ENCODE measurements around the gene NACC1. TPM values are rescaled to one million over a fixed set of nuclear protein-coding genes. Genes with fewer than 3 reads are reported as not detected.

NACC1 gene
- total and polyA plus RNA-seq, 2 donors, result 12.8 to 17.5 TPM

- Histone ChIP-seq H3K4me3 (ENCODE audit: low read length in 2 of 2) (peak overlapping the region; percentile 79 to 88), H3K27ac (ENCODE audit: low read depth in 1 of 2, low read length in 1 of 2) (peak overlapping the region in 1 of 2 donors; percentile 45), H3K4me1 (ENCODE audit: control insufficient read depth in 2 of 2, insufficient read depth in 2 of 2, low read length in 2 of 2) (peaks cover 14 to 36% of the 10 kb centered on the region in 2 donors), H3K27me3 (ENCODE audit: control insufficient read depth in 2 of 2, insufficient read depth in 1 of 2, low read length in 1 of 2) (no peaks in the 10 kb centered on the region), H3K36me3 (ENCODE audit: control insufficient read depth in 2 of 2, insufficient read depth in 2 of 2, low read length in 1 of 2) (peaks cover 7 to 10% of the 10 kb centered on the region in 2 donors), H3K9me3 (ENCODE audit: control insufficient read depth in 2 of 2, insufficient read depth in 1 of 2, low read length in 1 of 2) (no peaks in the 10 kb centered on the region)
- DNase-seq (ENCODE audit: low read depth in 6 of 9, low spot score in 9 of 9), result no peak
- WGBS, result 5% methylated on average over 18 of the region's 18 CpGs
Measured at GRCh38 chr19:13115936-13116281, 2.2 kb upstream of the NACC1 start.

GRCh38 chr19:13116282-13117175 lies 1.5 kb upstream of the NACC1 start, which contains the start of gene TRMT1:
Gene TRMT1 (minus strand): TSS chr19:13116740. CDS start chr19:13116399, 341 bp downstream.
- Histone ChIP-seq H3K4me3 (ENCODE audit: low read length in 2 of 2) (peak within 1 kb of the TSS; percentile 79 to 88), H3K36me3 (ENCODE audit: control insufficient read depth in 2 of 2, insufficient read depth in 2 of 2, low read length in 1 of 2) (peaks cover 10 to 11% of the 10 kb centered on the region in 2 donors), H3K27ac (ENCODE audit: low read depth in 1 of 2, low read length in 1 of 2) (peak within 1 kb of the TSS; percentile 70 to 81), H3K9me3 (ENCODE audit: control insufficient read depth in 2 of 2, insufficient read depth in 1 of 2, low read length in 1 of 2) (no peaks in the 10 kb centered on the region), H3K27me3 (ENCODE audit: control insufficient read depth in 2 of 2, insufficient read depth in 1 of 2, low read length in 1 of 2) (no peaks in the 10 kb centered on the region), H3K4me1 (ENCODE audit: control insufficient read depth in 2 of 2, insufficient read depth in 2 of 2, low read length in 2 of 2) (peaks cover 14 to 36% of the 10 kb centered on the region in 2 donors)
- DNase-seq (ENCODE audit: low read depth in 6 of 9, low spot score in 9 of 9), result peak; percentile 68 to 96 (median 86)
- WGBS, result under 1% methylated on average over 51 of the region's 51 CpGs

DNA sequence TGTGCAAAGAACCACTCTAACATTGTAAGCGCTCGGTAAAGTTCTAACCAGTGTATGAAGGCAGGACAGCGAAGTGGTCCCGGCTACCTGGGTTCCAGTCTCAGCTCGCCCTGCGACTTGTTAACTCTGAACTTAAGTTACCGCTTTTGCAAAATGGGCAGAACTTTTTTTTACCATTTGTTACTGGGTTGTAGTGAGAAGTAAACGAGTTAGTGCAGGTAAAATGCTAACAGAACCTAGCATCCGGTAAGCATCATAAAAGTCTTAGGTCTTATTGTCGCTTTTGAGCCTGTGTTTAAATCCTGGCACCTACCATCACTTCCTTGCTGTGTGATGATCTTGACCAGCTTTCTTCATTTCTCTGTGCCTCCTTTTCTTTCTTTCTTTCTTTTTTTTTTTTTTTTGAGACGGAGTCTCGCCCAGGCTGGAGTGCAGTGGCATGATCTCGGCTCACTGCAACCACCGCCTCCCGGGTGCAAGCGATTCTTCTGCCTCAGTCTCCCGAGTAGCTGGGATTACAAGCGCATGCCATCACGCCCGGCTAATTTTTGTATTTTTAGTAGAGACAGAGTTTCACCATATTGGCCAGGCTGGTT lies 790 bp upstream of the NACC1 start:
- Histone ChIP-seq H3K27me3 (ENCODE audit: control insufficient read depth in 2 of 2, insufficient read depth in 1 of 2, low read length in 1 of 2) (no peaks in the 10 kb centered on the region), H3K36me3 (ENCODE audit: control insufficient read depth in 2 of 2, insufficient read depth in 2 of 2, low read length in 1 of 2) (peaks cover 10 to 19% of the 10 kb centered on the region in 2 donors), H3K27ac (ENCODE audit: low read depth in 1 of 2, low read length in 1 of 2) (peak overlapping the region; percentile 70 to 81), H3K9me3 (ENCODE audit: control insufficient read depth in 2 of 2, insufficient read depth in 1 of 2, low read length in 1 of 2) (no peaks in the 10 kb centered on the region), H3K4me1 (ENCODE audit: control insufficient read depth in 2 of 2, insufficient read depth in 2 of 2, low read length in 2 of 2) (peaks cover 14 to 36% of the 10 kb centered on the region in 2 donors), H3K4me3 (ENCODE audit: low read length in 2 of 2) (peak overlapping the region; percentile 79 to 88)
- 21% methylated on average over 20 of the region's 20 CpGs for WGBS
- DNase-seq (ENCODE audit: low read depth in 6 of 9, low spot score in 9 of 9), result peak in 1 of 9 donors; percentile 65

DNA sequence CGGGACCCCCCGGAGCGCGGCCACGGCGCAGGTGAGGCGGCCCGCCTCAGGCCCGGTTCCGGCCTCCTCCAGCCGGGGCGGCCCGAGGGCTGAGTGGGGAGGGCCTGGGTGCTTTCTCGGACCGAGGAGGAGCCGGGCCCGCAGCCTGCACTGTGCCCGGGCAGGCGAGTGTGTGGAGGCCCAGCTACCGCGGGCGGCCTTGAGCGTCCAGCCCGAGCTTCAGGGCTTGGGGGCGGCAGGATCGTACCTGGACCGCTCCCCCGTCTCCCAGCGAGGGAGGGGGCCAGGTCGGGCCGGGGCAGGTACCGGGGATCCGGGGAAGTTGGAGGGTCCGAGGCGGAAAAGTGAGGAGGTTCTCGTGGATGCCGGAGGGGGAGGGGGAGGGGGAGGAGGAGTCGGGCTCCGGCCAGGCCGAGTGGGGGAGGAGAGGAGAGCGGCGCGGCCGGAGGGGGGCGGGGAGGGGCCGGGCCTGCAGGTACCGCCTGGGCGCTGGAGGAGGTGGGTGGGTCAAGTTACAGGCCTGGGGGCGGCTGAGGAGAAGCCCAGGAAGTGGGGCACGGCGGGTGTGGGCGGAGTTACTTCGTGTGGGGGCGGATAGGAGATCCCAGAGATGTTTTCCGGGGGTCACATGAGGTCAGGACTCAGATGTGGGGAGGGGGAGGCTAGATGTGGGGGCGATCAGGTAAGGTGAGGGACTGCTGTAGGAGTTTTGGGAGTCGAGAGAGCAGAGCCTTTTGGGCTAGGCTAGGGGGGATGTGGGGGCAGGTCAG lies 545 bp downstream of the NACC1 start:
- WGBS, result 1% methylated on average over 57 of the region's 57 CpGs
- Histone ChIP-seq H3K27ac (ENCODE audit: low read depth in 1 of 2, low read length in 1 of 2) (peak overlapping the region; percentile 37 to 40), H3K4me1 (ENCODE audit: control insufficient read depth in 2 of 2, insufficient read depth in 2 of 2, low read length in 2 of 2) (peaks cover 14 to 36% of the 10 kb centered on the region in 2 donors), H3K27me3 (ENCODE audit: control insufficient read depth in 2 of 2, insufficient read depth in 1 of 2, low read length in 1 of 2) (no peaks in the 10 kb centered on the region), H3K4me3 (ENCODE audit: low read length in 2 of 2) (peak overlapping the region; percentile 86 to 88), H3K9me3 (ENCODE audit: control insufficient read depth in 2 of 2, insufficient read depth in 1 of 2, low read length in 1 of 2) (no peaks in the 10 kb centered on the region), H3K36me3 (ENCODE audit: control insufficient read depth in 2 of 2, insufficient read depth in 2 of 2, low read length in 1 of 2) (peaks cover 3 to 17% of the 10 kb centered on the region in 2 donors)
- peak in 1 of 9 donors; percentile 57 for DNase-seq (ENCODE audit: low read depth in 6 of 9, low spot score in 9 of 9)

- no peaks in the 10 kb centered on the region for H3K9me3 ChIP-seq (ENCODE audit: control insufficient read depth in 2 of 2, insufficient read depth in 1 of 2, low read length in 1 of 2)
- peaks cover 14 to 36% of the 10 kb centered on the region in 2 donors for H3K4me1 ChIP-seq (ENCODE audit: control insufficient read depth in 2 of 2, insufficient read depth in 2 of 2, low read length in 2 of 2)
- H3K27ac ChIP-seq (ENCODE audit: low read depth in 1 of 2, low read length in 1 of 2), result no peak overlapping the region
Measured at GRCh38 chr19:13119627-13120026, 1.6 kb downstream of the NACC1 start.

DNA sequence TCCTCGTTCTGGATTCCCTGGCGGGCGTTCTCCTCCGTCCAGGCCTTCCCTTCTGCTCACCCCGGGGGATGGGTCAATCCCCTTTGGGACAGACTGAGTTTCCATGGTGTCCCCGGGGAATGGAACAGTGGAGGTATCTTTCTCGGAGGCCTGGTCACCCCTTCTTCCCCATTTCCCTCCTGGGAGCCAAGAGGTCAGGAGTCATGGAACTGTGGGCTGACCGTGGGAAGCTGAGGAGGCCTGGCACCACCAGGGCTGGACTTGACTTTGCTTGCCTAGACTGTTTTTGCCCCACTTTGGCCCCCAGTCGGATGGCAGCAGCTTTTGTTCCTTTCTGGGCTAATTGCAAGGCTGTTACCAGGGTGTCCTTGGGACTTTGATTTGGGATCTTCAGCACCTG lies 2.0 kb downstream of the NACC1 start:
- H3K27me3 ChIP-seq (ENCODE audit: control insufficient read depth in 2 of 2, insufficient read depth in 1 of 2, low read length in 1 of 2), result no peaks in the 10 kb centered on the region
- H3K9me3 ChIP-seq (ENCODE audit: control insufficient read depth in 2 of 2, insufficient read depth in 1 of 2, low read length in 1 of 2), result no peaks in the 10 kb centered on the region
- H3K4me3 ChIP-seq (ENCODE audit: low read length in 2 of 2), result no peak overlapping the region
- peaks cover 5 to 17% of the 10 kb centered on the region in 2 donors for H3K36me3 ChIP-seq (ENCODE audit: control insufficient read depth in 2 of 2, insufficient read depth in 2 of 2, low read length in 1 of 2)
- DNase-seq (ENCODE audit: low read depth in 6 of 9, low spot score in 9 of 9), result no peak
- H3K4me1 ChIP-seq (ENCODE audit: control insufficient read depth in 2 of 2, insufficient read depth in 2 of 2, low read length in 2 of 2), result peaks cover 14 to 36% of the 10 kb centered on the region in 2 donors
- WGBS, result 96% methylated on average over 9 of the region's 9 CpGs
- H3K27ac ChIP-seq (ENCODE audit: low read depth in 1 of 2, low read length in 1 of 2), result no peak overlapping the region

More at GRCh38 chr19:13119627-13120026, 1.6 kb downstream of the NACC1 start:
- Histone ChIP-seq H3K4me3 (ENCODE audit: low read length in 2 of 2) (no peak overlapping the region), H3K36me3 (ENCODE audit: control insufficient read depth in 2 of 2, insufficient read depth in 2 of 2, low read length in 1 of 2) (peaks cover 2 to 17% of the 10 kb centered on the region in 2 donors), H3K27me3 (ENCODE audit: control insufficient read depth in 2 of 2, insufficient read depth in 1 of 2, low read length in 1 of 2) (no peaks in the 10 kb centered on the region)
- WGBS, result 95% methylated on average over 8 of the region's 8 CpGs
- DNase-seq (ENCODE audit: low read depth in 6 of 9, low spot score in 9 of 9), result no peak

DNA sequence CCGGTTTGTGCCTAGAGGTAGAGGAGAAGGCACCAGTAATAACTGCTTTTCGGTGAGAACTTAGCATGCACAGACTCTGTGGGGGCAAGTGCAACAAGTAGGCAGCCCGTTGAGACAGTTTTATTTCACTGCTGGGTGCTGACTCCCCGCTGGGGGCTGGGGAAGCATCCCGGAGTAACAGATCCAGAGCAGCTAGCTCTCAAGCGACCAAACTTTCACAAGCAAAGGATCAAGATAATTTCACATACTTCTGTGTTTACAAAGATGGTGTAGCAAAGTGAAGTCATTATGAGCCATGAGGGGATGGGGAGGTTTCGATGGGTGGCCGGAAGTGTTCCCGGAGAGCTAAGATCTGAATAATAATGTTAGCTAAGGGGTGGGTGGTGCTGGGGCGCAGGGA lies 2.8 kb downstream of the NACC1 start:
- WGBS, result 97% methylated on average over 10 of the region's 10 CpGs
- H3K4me1 ChIP-seq (ENCODE audit: control insufficient read depth in 2 of 2, insufficient read depth in 2 of 2, low read length in 2 of 2), result peaks cover 14 to 29% of the 10 kb centered on the region in 2 donors

GRCh38 chr19:13121551-13122274 lies 3.6 kb downstream of the NACC1 start:
- Histone ChIP-seq H3K9me3 (ENCODE audit: control insufficient read depth in 2 of 2, insufficient read depth in 1 of 2, low read length in 1 of 2) (no peaks in the 10 kb centered on the region), H3K27ac (ENCODE audit: low read depth in 1 of 2, low read length in 1 of 2) (no peak overlapping the region), H3K27me3 (ENCODE audit: control insufficient read depth in 2 of 2, insufficient read depth in 1 of 2, low read length in 1 of 2) (no peaks in the 10 kb centered on the region), H3K36me3 (ENCODE audit: control insufficient read depth in 2 of 2, insufficient read depth in 2 of 2, low read length in 1 of 2) (peaks cover 10 to 20% of the 10 kb centered on the region in 2 donors), H3K4me3 (ENCODE audit: low read length in 2 of 2) (no peak overlapping the region), H3K4me1 (ENCODE audit: control insufficient read depth in 2 of 2, insufficient read depth in 2 of 2, low read length in 2 of 2) (peaks cover 11 to 24% of the 10 kb centered on the region in 2 donors)
- no peak for DNase-seq (ENCODE audit: low read depth in 6 of 9, low spot score in 9 of 9)
- WGBS, result 95% methylated on average over 18 of the region's 18 CpGs

More for the DNA sequence above, 2.8 kb downstream of the NACC1 start:
- DNase-seq (ENCODE audit: low read depth in 6 of 9, low spot score in 9 of 9), result no peak
- no peaks in the 10 kb centered on the region for H3K27me3 ChIP-seq (ENCODE audit: control insufficient read depth in 2 of 2, insufficient read depth in 1 of 2, low read length in 1 of 2)
- H3K27ac ChIP-seq (ENCODE audit: low read depth in 1 of 2, low read length in 1 of 2), result no peak overlapping the region
- H3K36me3 ChIP-seq (ENCODE audit: control insufficient read depth in 2 of 2, insufficient read depth in 2 of 2, low read length in 1 of 2), result peaks cover 6 to 17% of the 10 kb centered on the region in 2 donors
- no peaks in the 10 kb centered on the region for H3K9me3 ChIP-seq (ENCODE audit: control insufficient read depth in 2 of 2, insufficient read depth in 1 of 2, low read length in 1 of 2)
- H3K4me3 ChIP-seq (ENCODE audit: low read length in 2 of 2), result no peak overlapping the region
